ENCODE data around the gene MYOCD.

MYOCD gene

GRCh38 chr17:12637015-12637414, 28.7 kb upstream of the MYOCD start:
- no peaks in the 10 kb centered on the region; the same call in 1 of the 2 replicates for H3K27me3 ChIP-seq (ENCODE audit: insufficient read depth, low read length)
- no peak overlapping the region for H2AFZ ChIP-seq (ENCODE audit: low read length)
- no peaks in the 10 kb centered on the region for H3K79me2 ChIP-seq (ENCODE audit: insufficient read depth, low read length)
- no peak for TF ChIP-seq CTCF (IDR thresholded peaks at IDR 0.05; ENCODE audit: low read length)
- TF ChIP-seq EZH2 (IDR thresholded peaks at IDR 0.05; ENCODE audit: borderline replicate concordance, low read length): no peak
- H3K4me1 ChIP-seq (ENCODE audit: insufficient read depth, low read length, severe bottlenecking): no peaks in the 10 kb centered on the region
- H3K9me3 ChIP-seq (ENCODE audit: low read length): no peaks in the 10 kb centered on the region
- no peak overlapping the region for H3K4me2 ChIP-seq (ENCODE audit: low read length)
- no peaks in the 10 kb centered on the region for H4K20me1 ChIP-seq (ENCODE audit: insufficient read depth, low read length)
- no peak overlapping the region for H3K27ac ChIP-seq (ENCODE audit: low read depth, low read length, poor library complexity, severe bottlenecking)
- H3K4me3 ChIP-seq (ENCODE audit: low read depth, low read length, poor library complexity, severe bottlenecking): no peak overlapping the region
- no peaks in the 10 kb centered on the region for H3K9me2 ChIP-seq (ENCODE audit: low read depth, low read length)
- no peaks in the 10 kb centered on the region for H3K36me3 ChIP-seq (ENCODE audit: insufficient read depth, low read length)
- no peaks in the 10 kb centered on the region for H3F3A ChIP-seq (ENCODE audit: insufficient read depth, low read length)
- H3K9ac ChIP-seq (ENCODE audit: low read length): no peak overlapping the region

GRCh38 chr17:12637745-12638651, 27.7 kb upstream of the MYOCD start:
- H3K9ac ChIP-seq (ENCODE audit: low read length): no peak overlapping the region
- H3K27ac ChIP-seq (ENCODE audit: low read depth, low read length, poor library complexity, severe bottlenecking): no peak overlapping the region
- no peaks in the 10 kb centered on the region for H3K9me2 ChIP-seq (ENCODE audit: low read depth, low read length)
- no peaks in the 10 kb centered on the region for H3K4me1 ChIP-seq (ENCODE audit: insufficient read depth, low read length, severe bottlenecking)
- no peaks in the 10 kb centered on the region for H3K36me3 ChIP-seq (ENCODE audit: insufficient read depth, low read length)
- TF ChIP-seq EZH2 (IDR thresholded peaks at IDR 0.05; ENCODE audit: borderline replicate concordance, low read length) (no peak), CTCF (IDR thresholded peaks at IDR 0.05; ENCODE audit: low read length) (no peak)
- no peak overlapping the region for H2AFZ ChIP-seq (ENCODE audit: low read length)
- H3K9me3 ChIP-seq (ENCODE audit: low read length): no peaks in the 10 kb centered on the region
- H3K27me3 ChIP-seq (ENCODE audit: insufficient read depth, low read length): no peaks in the 10 kb centered on the region; the same call in 1 of the 2 replicates
- no peaks in the 10 kb centered on the region for H3F3A ChIP-seq (ENCODE audit: insufficient read depth, low read length)
- H3K79me2 ChIP-seq (ENCODE audit: insufficient read depth, low read length): no peaks in the 10 kb centered on the region
- H4K20me1 ChIP-seq (ENCODE audit: insufficient read depth, low read length): no peaks in the 10 kb centered on the region
- H3K4me2 ChIP-seq (ENCODE audit: low read length): no peak overlapping the region
- no peak overlapping the region for H3K4me3 ChIP-seq (ENCODE audit: low read depth, low read length, poor library complexity, severe bottlenecking)

- Histone ChIP-seq H3K9me2 (ENCODE audit: low read depth, low read length) (no peaks in the 10 kb centered on the region), H3F3A (ENCODE audit: insufficient read depth, low read length) (no peaks in the 10 kb centered on the region), H4K20me1 (ENCODE audit: insufficient read depth, low read length) (no peaks in the 10 kb centered on the region), H3K9ac (ENCODE audit: low read length) (no peak overlapping the region), H3K4me3 (ENCODE audit: low read depth, low read length, poor library complexity, severe bottlenecking) (no peak overlapping the region), H3K9me3 (ENCODE audit: low read length) (no peaks in the 10 kb centered on the region), H2AFZ (ENCODE audit: low read length) (no peak overlapping the region), H3K4me1 (ENCODE audit: insufficient read depth, low read length, severe bottlenecking) (no peaks in the 10 kb centered on the region), H3K79me2 (ENCODE audit: insufficient read depth, low read length) (no peaks in the 10 kb centered on the region), H3K27me3 (ENCODE audit: insufficient read depth, low read length) (no peaks in the 10 kb centered on the region; the same call in 1 of the 2 replicates), H3K27ac (ENCODE audit: low read depth, low read length, poor library complexity, severe bottlenecking) (no peak overlapping the region), H3K36me3 (ENCODE audit: insufficient read depth, low read length) (no peaks in the 10 kb centered on the region), H3K4me2 (ENCODE audit: low read length) (no peak overlapping the region)
- TF ChIP-seq CTCF (IDR thresholded peaks at IDR 0.05; ENCODE audit: low read length) (no peak), EZH2 (IDR thresholded peaks at IDR 0.05; ENCODE audit: borderline replicate concordance, low read length) (no peak)
These were observed 25.3 kb upstream of the MYOCD start for GRCh38 chr17:12640364-12640763.

All from OCI-LY1 (cell line).